ENCODE data around the gene TTLL11.

DNA sequence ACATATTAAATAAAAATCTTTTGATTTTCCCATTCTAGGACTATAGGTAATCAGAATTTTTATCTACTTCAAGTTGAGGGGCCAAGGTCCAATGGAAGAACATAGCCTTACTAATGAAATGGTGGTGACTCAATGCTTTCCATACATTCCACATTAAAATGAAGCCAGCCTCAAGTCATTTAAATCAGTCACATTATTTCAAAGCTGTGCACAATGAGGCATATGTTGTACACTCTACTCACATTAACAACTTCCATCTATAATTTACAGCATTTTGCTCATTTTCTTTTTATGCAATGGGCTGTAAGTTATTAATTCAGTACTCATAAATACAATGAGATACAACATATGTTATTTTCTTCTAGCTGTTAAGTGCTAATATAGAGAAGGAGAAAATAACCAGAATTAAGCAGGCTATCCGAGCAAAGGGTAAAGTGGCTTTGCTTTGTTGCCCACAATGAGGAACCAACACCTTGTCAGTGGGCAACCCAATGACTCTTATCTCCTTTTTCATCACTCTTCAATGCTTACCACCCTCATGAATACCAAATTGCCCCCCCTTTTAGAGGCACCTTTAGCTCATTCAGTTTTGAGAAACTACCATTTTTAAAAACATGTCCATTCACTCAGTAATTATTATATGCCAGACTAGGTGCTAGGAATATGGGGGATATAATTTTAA lies 52.4 kb downstream of the TTLL11 start:
- TF ChIP-seq, protein P1, sequence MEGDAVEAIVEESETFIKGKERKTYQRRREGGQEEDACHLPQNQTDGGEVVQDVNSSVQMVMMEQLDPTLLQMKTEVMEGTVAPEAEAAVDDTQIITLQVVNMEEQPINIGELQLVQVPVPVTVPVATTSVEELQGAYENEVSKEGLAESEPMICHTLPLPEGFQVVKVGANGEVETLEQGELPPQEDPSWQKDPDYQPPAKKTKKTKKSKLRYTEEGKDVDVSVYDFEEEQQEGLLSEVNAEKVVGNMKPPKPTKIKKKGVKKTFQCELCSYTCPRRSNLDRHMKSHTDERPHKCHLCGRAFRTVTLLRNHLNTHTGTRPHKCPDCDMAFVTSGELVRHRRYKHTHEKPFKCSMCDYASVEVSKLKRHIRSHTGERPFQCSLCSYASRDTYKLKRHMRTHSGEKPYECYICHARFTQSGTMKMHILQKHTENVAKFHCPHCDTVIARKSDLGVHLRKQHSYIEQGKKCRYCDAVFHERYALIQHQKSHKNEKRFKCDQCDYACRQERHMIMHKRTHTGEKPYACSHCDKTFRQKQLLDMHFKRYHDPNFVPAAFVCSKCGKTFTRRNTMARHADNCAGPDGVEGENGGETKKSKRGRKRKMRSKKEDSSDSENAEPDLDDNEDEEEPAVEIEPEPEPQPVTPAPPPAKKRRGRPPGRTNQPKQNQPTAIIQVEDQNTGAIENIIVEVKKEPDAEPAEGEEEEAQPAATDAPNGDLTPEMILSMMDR (IDR thresholded peaks at IDR 0.05): no peak
- TF ChIP-seq ZFX (IDR thresholded peaks at IDR 0.05; ENCODE audit: borderline replicate concordance): no peak

All from 22Rv1 (cell line).